KMS-11 (cell line): ENCODE measurements around the gene PIGL.
A peak's percentile ranks its signal among the peaks of the same experiment; 100 is the strongest.

Experiments used
- H2AFZ ChIP-seq: fragments of 200-600 bp; sonication (generic); 2 replicates; pipeline ENCODE4 v1.6.1; 2016; ENCODE audit warnings: antibody characterized with exemption, mixed run types, low read depth
- H3K27ac ChIP-seq: fragments of 200-600 bp; sonication (generic); 2 replicates; pipeline ENCODE4 v1.6.1; 2016; ENCODE audit warnings: mild to moderate bottlenecking, mixed run types
- H3K27me3 ChIP-seq: fragments of 200-600 bp; sonication (generic); 2 replicates; pipeline ENCODE4 v1.6.1; 2017; ENCODE audit warnings: mild to moderate bottlenecking, low read depth, mixed run types, moderate library complexity; ENCODE audit not compliant: insufficient read depth
- H3K36me3 ChIP-seq: fragments of 200-600 bp; sonication (generic); 2 replicates; pipeline ENCODE4 v1.6.1; 2017; ENCODE audit warnings: mild to moderate bottlenecking, mixed run types; ENCODE audit not compliant: insufficient read depth
- H3K4me1 ChIP-seq: fragments of 200-600 bp; sonication (generic); 2 replicates; pipeline ENCODE4 v1.6.1; 2016; ENCODE audit warnings: mild to moderate bottlenecking, low read depth, mixed run types; ENCODE audit not compliant: poor library complexity, severe bottlenecking
- H3K4me2 ChIP-seq: fragments of 200-600 bp; sonication (generic); 2 replicates; pipeline ENCODE4 v1.7.0; 2016; ENCODE audit warnings: mild to moderate bottlenecking, mixed run types
- H3K4me3 ChIP-seq: fragments of 200-600 bp; sonication (generic); IDR thresholded peaks from 2 replicates; pipeline ENCODE4 v1.6.1; 2017; ENCODE audit warnings: low read depth, low read length, mixed read lengths; ENCODE audit not compliant: insufficient read depth
- H3K79me2 ChIP-seq: fragments of 200-600 bp; sonication (generic); 2 replicates; pipeline ENCODE4 v1.6.1; 2016; ENCODE audit warnings: low read depth, mixed run types; ENCODE audit not compliant: insufficient read depth
- H3K9ac ChIP-seq: fragments of 200-600 bp; sonication (generic); 2 replicates; pipeline ENCODE4 v1.6.1; 2016; ENCODE audit warnings: mild to moderate bottlenecking, mixed run types
- H4K20me1 ChIP-seq: fragments of 200-600 bp; sonication (generic); 2 replicates; pipeline ENCODE4 v1.6.1; 2016; ENCODE audit warnings: mild to moderate bottlenecking, mixed run types; ENCODE audit not compliant: insufficient read depth
- TF ChIP-seq, protein P1 (sequence below): fragments of 200-600 bp; sonication (generic); conservative IDR thresholded peaks from 2 replicates; pipeline ENCODE4 v1.6.1; 2017; ENCODE audit warnings: low read depth, mild to moderate bottlenecking, antibody characterized with exemption, low read length, moderate library complexity, mixed read lengths

Gene PIGL

DNA sequence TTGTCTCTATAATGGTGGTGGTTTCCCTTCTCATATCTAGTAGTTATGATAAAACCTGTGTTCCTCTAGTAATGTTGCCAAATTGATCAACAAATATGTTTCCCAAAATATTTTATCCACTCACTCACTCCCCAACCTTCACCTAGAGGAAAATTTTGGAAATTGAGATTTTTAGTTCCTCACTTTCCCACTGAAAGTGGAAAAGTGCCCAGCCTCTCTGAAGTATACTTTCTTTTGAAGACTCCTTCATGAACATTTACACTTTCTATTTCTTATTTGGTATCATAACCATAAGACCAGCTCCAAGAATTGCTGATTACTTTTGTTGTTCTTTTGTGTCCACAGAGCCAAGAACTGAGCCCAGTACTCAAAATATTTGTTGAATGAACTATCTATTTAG, 141.4 kb downstream of the PIGL start:
- TF ChIP-seq, protein P1, sequence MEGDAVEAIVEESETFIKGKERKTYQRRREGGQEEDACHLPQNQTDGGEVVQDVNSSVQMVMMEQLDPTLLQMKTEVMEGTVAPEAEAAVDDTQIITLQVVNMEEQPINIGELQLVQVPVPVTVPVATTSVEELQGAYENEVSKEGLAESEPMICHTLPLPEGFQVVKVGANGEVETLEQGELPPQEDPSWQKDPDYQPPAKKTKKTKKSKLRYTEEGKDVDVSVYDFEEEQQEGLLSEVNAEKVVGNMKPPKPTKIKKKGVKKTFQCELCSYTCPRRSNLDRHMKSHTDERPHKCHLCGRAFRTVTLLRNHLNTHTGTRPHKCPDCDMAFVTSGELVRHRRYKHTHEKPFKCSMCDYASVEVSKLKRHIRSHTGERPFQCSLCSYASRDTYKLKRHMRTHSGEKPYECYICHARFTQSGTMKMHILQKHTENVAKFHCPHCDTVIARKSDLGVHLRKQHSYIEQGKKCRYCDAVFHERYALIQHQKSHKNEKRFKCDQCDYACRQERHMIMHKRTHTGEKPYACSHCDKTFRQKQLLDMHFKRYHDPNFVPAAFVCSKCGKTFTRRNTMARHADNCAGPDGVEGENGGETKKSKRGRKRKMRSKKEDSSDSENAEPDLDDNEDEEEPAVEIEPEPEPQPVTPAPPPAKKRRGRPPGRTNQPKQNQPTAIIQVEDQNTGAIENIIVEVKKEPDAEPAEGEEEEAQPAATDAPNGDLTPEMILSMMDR = no peak
- Histone ChIP-seq H4K20me1 (no peaks in the 10 kb centered on the region), H3K27me3 (no peaks in the 10 kb centered on the region), H2AFZ (no peak overlapping the region), H3K4me3 (no peak overlapping the region), H3K4me1 (no peaks in the 10 kb centered on the region), H3K36me3 (no peaks in the 10 kb centered on the region), H3K79me2 (no peaks in the 10 kb centered on the region), H3K4me2 (no peak overlapping the region), H3K9ac (no peak overlapping the region), H3K27ac (no peak overlapping the region)

DNA sequence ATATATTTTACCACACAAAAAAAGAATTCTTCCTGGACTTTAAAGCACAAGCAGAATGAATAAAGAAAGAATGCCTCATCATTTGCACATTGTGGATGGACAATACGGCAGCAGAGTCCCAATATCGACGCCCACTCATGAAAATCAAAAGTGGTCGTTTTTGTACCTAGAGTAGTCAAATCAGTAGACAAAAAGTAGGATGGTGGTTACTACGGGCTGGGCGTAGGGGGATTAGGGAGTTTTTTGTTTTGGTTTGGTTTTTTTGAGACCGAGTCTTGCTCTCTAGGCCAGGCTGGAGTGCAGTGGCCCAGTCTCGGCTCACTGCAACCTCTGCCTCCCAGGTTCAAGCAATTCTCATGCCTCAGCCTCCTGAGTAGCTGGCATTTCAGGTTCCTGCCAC, 144.9 kb downstream of the PIGL start:
- no peaks in the 10 kb centered on the region for H3K4me1 ChIP-seq
- TF ChIP-seq, protein P1 = no peak
- H3K79me2 ChIP-seq = no peaks in the 10 kb centered on the region
- no peaks in the 10 kb centered on the region for H3K27me3 ChIP-seq
- no peak overlapping the region for H2AFZ ChIP-seq
- H3K27ac ChIP-seq = no peak overlapping the region
- H3K4me2 ChIP-seq = no peak overlapping the region
- no peaks in the 10 kb centered on the region for H4K20me1 ChIP-seq
- no peaks in the 10 kb centered on the region for H3K36me3 ChIP-seq
- no peak overlapping the region for H3K4me3 ChIP-seq
- H3K9ac ChIP-seq = no peak overlapping the region

DNA sequence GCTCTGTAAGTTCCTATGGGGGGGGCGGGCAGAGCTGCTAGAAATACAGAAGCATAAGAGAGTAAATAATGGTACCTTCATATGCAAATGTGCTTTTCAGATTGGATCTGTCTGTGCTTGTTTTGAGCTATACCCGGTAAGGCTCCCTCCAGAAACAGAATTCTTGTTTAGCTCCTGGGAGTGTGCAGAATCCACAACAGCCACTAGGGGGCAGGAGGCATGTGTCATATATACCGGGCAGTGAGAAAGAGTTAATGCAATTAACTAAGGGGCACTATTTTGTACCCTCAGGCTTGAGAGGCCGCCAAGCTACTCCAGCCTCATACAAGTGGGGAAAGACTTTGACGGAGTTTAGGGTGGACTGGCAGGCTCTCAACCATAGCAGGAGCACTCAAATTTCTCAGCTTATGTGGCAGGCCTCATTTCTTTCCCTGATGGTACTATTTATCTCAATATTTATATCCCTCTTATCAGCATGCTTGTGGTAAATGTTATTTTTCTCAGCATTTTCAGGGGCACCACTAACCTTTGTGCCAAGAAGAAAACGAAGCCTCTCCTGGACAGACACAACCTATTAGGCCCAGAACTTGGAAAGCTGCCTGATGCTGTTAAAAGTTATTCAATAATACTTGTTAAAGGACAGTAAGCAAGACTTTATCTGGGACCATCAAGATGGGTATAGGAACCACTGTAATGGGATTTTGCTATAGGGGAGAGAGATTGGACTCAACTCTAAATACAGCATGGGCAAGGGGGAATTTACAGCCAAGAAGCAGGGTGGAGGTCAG, 146.9 kb downstream of the PIGL start:
- H3K27ac ChIP-seq = no peak overlapping the region

DNA sequence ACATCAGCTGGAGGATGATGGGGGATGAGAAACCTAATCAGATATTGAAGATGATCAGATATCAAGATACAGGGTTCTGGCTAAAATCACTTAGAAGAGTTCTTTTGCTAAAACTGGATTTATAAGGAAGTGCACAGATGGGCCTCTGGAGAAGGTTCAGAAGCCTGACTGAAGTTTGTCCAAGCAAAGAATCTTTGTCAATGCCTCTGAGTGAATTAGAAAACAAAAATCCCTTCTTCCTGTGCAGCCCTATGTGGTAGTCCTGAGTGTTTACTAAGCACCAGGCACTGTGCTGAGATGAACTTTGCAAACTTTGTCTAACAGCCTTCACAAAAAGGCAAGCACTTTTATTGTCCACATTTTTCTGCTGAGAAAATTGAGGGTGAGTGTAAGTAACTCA, 147.6 kb downstream of the PIGL start:
- no peak overlapping the region for H3K9ac ChIP-seq
- H3K4me1 ChIP-seq = no peaks in the 10 kb centered on the region
- H3K36me3 ChIP-seq = no peaks in the 10 kb centered on the region
- H2AFZ ChIP-seq = no peak overlapping the region
- no peaks in the 10 kb centered on the region for H4K20me1 ChIP-seq
- H3K27ac ChIP-seq = no peak overlapping the region
- no peak overlapping the region for H3K4me2 ChIP-seq
- H3K4me3 ChIP-seq = no peak overlapping the region
- TF ChIP-seq, protein P1 = no peak
- no peaks in the 10 kb centered on the region for H3K79me2 ChIP-seq
- no peaks in the 10 kb centered on the region for H3K27me3 ChIP-seq

More for the DNA sequence above, 146.9 kb downstream of the PIGL start:
- Histone ChIP-seq H3K4me2 (no peak overlapping the region), H3K4me1 (no peaks in the 10 kb centered on the region), H4K20me1 (no peaks in the 10 kb centered on the region), H3K4me3 (no peak overlapping the region), H3K79me2 (no peaks in the 10 kb centered on the region), H3K27me3 (no peaks in the 10 kb centered on the region), H3K9ac (no peak overlapping the region), H2AFZ (no peak overlapping the region), H3K36me3 (no peaks in the 10 kb centered on the region)
- TF ChIP-seq, protein P1 = peak; percentile 85
